Stimulated activated CD4-positive, alpha-beta T cell treated with anti-CD3 and anti-CD28 coated beads, Interleukin-12 subunit alpha, Interleukin-12 subunit beta, amount 100 ng/mL, for 4 hours (primary cell): Measurements from ENCODE around the gene CYTL1.
"Not testable (repeated sequence)": the region's sequence is repeated elsewhere in the genome, so short reads cannot be mapped to it uniquely, and the experiment has no call there.

ENCODE experiments used
- DNase-seq: peaks from one replicate; pipeline ENCODE4 v3.0.0-alpha.2; 2020

Gene CYTL1

DNA sequence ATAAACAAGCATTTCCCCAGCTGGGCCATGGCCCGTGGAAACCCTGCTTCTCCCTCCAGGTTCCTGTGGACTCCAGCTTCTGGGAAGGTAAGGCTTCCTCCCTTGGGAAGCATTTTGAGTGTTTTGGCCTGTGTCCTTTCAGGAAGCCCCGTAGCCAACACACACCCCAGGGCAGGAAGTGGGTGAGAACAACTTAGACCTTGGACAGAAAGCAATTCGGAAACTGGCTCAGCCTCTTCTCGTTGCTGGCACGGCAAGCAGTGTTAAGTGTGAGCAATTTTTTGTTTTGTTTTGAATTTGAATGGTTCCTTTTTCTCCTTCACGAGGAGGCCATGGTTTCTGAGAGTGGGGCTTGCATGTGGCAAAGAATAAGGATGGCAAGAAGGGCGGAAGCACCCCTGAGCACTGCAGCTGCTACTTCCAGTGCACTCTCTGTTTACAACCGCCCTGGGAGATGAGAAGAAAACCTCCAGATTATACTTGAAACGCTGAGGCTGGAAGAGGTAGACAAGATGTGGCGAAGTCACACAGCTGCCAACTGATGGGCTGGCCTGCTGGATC lies 14.1 kb upstream of the CYTL1 start:
- no peak for DNase-seq

DNA sequence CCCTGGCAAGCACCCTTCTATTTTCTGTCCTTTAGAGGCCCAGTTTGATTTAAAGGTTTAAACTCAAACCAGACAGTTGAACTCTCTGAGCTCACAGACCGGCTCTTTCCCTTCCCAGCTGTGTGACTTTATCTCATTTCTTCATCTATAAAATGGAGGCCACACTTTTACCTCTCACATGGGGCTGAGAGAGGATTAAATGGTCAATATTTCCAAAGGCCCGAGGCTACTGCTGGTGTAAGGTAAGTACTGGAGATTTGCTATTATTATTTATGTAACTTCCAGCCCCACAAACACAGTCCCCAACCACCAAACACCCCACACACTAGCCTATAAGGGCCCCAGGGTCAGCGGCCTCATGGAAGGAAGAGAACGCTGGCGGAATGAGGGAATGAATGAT lies 13.6 kb upstream of the CYTL1 start:
- DNase-seq: no peak

DNA sequence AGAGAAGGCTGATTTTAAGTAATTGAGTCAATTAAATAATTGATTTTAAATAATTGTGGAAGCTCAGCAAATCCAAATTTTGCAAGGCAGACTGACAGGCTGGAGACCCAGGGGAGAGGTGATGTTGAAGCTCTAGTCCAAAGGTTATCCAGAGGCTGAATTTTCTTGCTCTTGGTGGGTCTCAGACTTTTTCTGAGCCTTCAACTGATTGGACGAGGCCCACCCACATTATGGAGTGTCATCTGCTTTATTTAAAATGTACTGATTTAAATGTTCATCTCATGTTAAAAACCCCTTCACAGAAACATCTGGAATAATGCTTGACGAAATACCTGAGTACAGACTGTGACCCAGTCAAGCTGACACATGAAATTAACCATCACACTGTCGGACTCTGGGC lies 11.7 kb upstream of the CYTL1 start:
- DNase-seq: no peak

DNA sequence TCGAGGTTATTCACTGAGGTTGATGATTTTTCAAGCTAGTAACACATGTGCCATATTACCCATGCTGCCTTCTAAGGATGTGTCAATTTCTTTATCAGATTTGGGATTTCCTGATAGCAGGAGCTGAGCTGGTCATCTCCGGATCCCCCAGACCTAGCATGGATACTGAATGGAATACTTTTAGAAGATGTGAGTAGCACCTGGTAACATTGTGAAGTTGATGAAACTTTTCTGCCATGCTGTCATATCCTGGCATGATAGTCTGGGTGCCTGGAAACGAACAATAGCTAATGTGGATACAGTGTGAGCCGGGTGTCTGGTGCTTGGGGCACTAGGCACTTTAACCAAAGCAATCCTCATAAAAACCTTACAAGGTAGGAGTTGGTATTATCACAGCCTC lies 11.0 kb upstream of the CYTL1 start:
- no peak for DNase-seq

DNA sequence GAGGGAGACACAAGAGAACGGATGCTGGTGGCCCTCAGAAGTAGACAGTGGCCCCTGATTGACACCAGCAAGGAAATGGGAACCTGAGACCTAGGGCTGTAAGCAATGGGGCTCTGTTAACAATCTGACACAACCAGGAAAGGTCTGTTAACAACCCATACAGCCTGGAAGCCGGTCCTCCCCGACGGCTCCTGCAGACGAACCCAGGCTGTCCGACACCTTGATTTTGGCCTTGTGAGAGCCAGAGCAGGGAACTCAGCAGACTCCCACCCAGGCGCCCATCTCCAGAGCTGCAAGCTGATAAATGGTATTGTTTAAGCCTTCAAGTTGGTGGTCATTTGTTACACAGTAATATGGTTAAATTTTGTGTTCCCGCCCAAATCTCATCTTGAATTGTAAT lies 10.2 kb upstream of the CYTL1 start:
- DNase-seq: no peak

DNA sequence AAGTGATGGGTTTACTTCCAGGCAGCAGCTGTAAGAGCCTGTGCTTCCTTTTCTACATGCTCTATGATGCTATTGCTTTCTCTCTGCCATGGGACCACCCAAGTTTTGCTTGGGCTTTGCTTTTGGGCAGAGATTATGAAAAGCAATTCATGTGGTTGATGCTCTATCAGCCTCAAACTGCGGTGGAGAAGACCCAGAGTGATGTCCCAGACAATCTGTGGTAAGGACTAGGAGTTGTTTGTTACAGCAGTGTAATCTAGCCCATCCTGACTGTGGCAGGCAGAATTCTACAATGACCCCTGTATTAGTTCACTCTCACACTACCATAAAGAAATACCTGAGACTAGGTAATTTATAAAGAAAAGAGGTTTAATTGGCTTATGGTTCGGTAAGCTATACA lies 9.2 kb upstream of the CYTL1 start:
- no peak for DNase-seq

DNA sequence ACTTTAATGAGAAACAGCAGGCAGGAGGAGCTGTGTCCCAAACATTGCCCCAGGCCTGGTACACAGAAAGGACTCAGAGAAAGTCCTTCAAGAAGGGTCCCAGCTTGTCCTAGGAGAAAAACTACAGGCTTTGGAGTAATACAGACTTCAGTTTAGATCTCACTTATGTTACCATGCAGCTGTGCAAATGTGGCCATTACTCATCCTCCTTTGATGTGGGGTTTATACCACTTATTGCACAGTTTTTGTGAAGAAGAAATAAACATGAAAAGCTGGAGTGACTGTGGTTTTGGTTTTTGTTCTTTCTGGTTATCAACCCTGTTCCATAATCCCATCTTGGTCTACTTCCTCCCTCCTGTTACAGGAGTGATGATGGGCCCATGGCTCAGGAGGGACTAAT lies 8.1 kb upstream of the CYTL1 start:
- DNase-seq: no peak

DNA sequence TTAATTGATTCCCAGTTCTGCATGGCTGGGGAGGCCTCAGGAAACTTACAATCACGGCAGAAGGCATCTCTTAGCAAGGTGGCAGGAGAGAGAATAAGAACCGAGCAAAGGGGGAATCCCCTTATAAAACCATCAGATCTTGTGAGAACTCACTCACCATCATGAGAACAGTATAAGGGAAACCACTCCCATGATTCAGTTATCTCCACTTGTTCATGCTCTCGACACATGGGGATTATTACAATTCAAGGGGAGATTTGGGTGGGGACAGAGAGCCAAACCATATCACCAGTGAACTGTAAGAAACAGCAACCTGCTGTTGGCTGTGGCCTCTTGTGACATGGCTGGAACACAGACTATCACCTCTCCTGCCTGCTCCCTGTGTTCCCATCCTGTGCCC lies 7.1 kb upstream of the CYTL1 start:
- DNase-seq: no peak

DNA sequence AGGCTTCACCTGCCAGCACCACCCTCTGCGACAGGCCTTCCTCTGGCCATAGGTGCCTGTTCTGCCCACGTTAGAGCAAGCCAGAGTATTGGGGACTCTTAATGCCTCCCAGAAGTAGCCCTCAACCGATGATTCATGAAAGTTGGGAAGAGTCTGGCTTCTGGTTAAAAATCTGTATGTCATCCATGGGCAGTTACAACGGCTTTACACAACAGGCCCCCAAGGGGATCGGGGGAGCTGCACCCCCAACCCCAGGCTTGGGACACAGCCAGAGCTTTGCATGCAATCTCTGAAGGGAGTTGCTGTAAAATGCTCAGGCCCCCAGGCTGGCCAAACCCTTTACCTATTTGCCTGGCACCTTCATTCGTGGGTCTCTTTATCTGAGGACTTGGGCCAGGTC lies 5.4 kb upstream of the CYTL1 start:
- no peak for DNase-seq

DNA sequence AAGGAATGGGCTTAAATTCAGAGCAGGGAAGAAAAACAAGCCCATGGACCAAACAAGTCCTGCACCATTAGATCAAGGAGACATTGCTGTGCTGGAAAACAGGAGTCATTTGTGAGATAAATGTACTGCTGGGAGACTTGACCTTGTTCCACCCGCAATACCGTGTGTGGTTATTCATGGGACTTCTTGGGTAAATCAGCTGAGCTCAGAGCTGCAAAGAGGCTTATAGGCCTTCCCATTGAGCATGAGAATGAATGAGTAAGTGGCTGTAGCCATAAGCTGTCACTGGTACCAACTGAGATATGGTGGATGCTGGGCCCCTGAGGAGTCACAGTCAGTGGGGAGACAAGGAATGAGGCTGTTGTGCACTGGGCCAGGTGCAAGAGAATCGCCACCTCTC lies 2.3 kb upstream of the CYTL1 start:
- no peak for DNase-seq

DNA sequence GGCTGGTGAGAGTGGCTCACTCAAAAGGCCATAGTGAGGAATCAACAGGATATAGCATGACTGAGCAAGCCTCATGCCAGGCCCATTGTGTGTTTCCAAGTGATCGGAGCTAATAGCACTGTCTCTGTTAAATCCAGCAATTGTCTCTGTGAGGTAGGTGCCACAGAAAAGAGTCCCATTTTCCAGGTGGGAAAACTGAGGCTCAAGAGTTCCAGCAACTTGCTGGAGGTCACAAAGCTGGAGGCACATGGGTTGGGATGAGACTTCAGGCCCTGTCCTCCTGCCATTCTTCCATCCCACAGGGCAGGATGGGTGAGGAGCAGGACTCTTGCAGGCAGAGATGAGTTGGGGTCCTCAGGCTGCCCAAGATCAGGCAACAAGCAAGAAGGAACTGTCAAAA lies 1.1 kb upstream of the CYTL1 start:
- no peak for DNase-seq

DNA sequence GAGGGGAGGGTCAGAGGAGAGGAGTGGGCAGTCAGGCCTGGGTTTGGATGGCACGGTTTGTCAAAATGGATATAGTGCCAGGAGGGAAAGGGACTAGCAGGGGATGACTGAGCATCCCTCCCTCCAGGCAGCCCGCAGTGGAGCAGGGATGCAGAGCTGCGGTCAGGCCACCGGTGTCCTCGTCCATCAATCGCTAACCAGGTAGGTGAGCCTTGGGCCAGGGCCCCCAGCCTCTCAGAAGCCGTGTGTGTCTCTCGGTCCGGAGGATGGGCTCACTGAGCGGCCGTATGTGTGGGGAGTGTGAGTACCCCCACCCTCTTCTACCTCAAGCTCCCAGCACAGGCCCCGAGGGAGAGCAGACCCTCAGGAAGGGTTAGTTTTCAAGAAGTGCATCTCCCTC lies 538 bp upstream of the CYTL1 start:
- no peak for DNase-seq

DNA sequence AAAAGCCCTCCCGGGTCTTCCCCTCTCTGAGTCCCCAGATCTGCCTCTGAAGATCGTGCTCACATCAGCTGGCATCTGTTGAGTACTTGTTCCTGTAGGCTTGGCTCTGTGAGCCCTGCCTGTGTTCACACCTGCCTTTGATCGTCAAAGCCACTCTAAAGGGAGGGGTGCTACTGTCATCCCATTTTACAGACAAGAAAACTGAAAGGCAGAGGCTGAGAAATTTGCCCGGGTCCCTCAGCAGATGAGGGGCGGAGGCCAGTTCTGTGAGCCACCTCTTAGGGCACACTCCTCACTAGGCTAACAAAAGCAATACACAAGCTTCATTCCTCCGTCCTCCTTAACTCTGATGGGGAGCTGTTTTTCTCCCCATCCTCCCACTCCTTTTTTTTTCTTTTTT lies 655 bp downstream of the CYTL1 start:
- DNase-seq: no peak

DNA sequence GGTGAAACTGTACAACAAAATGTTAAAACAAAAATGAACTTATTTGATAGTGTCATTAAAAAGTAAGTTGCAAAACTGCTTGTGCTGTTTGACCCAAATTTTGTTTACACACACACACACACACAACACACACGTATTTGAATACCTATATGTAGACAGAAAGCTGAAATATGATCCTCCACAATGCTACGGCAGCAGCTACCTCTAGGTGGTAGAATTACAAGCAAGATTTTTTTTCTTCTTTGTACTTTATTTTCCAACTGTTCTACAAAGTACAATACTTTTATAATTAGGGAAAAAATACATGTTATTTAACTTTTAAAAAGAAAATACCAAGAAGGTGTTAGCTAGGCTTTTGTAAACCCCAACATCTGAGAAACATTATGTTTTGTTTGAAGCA lies 1.2 kb downstream of the CYTL1 start:
- DNase-seq: no peak

DNA sequence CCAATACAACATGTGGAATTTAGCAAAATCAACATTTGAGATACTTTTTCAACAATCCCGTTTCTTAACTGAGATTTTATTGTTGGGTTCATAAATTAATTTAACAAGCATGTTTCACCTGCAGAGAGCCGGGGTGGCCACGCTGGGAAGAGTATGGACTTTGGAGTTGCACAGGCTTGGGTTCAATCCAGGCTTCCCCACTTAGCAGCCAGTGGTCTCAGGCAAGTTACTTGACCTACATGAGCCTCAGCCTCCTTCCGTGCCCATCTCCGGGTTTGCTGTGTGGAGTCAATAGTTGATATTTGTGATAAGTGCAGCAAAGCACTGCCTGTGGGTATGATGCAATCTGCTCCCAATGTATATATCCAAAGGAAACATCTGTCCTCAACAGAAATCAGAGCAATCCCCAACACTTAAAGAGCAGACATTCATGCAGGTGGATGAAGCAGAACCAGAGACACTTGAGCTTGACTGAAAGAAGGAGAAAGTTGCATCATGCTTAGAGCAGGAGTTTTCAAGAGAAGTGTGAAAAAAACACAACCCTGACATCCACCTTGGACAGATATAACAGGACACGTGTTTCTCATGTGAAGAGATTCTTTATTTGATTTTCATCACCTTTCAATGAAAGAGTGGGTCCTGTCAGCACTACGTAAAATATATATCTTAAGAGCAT lies 5.1 kb downstream of the CYTL1 start:
- no peak for DNase-seq

DNA sequence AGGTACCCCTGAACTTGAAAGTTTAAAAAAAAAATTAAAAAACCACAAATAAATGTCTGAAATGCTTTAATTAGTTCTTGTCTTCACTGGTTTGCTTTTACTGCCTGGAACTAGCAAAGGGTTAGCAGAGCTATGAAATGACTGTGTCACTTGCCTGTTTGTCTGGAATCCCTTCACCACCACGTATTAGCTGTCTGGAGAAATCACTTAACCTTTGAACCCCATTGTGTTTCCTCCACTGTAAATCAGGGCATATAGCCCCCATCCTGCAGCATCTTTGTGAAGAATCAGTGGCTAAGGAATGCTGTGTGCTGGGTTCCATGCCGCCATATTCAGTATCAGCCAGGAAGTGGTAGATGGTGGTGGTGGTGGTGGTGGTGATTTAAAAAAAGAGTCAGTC lies 6.3 kb downstream of the CYTL1 start:
- DNase-seq: no peak

DNA sequence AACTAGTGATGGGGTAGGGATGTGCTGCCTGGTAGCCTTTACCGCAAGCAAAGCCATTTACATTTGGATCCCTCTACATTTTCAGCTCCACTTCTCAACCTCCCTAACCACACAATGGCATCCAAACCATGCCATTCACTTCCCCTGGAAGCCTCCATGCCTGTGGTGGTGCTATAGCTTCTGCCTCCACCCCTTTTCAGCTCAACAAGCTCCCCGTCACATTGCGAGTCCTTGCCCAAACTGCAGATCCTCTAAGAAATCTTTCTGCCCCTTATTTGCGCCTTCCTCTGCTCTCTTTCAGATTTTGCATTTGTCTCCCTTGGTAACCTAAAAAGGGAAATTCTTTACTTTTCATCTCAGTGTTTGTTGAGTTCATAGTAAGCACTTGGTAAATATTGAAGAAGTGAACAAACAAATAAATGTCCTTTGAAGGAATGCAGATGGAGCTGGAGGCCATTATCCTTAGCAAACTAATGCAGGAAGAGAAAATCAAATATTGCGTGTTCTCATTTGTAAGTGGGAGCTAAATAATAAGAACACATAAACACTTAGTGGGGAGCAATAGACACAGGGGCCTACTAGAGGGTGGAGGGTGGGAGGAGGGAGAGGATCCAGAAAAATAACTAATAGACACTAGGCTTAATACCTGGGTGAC lies 6.9 kb downstream of the CYTL1 start:
- no peak for DNase-seq

DNA sequence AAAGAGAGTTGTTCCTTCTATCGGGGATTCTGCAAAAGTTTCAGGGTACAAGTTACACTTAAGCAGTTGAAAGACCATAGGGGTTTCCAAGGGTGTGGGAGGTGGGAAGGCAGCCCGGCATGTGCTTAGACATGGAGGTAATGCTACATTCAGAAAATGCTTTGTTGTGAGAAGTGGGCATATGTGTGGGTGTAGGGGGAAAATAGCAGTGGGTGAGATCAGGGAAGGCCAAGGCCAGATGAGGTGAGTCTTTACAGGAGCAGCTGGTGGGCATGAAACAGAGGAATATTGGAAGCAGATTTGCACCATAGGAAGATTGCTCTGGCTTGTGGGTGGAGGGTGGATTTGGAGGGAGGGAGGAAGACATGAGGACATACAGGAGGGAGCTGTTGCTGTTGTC lies 8.3 kb downstream of the CYTL1 start:
- no peak for DNase-seq

DNA sequence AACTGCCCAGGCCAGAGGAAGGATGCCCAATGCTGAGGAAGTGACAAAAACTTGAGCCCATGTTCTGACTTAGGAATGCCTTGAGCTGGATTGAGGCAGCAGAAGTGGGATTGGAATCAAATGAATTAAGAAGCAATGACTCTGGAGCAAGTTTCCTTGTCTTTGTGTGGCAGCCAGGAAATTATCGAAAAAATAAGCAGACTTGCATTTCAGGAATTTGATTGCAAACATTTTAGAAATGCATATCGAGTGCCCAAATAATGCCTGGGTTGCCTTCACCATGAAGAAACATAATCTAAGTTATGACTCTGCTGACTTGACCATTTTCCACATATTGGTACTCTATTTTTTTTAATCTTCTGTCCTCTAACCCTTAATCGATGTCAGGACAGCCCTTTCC lies 9.5 kb downstream of the CYTL1 start:
- DNase-seq: no peak

DNA sequence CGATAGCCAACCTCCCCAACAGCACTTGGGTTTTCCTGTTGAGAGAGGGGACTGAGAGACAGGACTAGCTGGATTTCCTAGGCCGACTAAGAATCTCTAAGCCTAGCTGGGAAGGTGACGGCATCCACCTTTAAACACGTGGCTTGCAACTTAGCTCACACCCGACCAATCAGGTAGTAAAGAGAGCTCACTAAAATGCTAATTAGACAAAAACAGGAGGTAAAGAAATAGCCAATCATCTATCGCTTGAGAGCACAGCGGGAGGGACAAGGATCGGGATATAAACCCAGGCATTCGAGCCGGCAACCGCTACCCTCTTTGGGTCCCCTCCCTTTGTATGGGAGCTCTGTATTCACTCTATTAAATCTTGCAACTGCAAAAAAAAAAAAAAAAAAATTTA lies 12.3 kb downstream of the CYTL1 start:
- DNase-seq: not testable (repeated sequence)

DNA sequence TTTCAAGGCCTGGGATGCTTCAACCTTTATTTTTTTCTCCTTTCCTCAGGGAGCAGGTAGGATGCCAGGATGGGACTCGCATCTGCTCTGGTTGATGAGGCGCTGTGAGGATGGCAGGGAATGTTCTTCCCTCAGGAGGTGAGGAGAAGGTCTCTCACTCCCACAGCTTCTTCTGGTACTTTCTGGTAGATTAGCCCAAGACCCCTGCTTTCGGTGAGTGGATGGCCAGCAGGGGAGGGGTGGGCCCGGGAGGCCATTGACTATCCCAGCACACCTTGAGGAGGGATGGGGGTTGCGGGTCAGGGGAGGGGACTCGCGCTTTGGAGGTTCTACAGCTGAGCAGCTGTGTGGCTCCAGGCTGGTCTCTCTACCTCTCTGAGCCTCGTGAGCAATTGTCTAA lies 14.8 kb downstream of the CYTL1 start:
- DNase-seq: no peak

DNA sequence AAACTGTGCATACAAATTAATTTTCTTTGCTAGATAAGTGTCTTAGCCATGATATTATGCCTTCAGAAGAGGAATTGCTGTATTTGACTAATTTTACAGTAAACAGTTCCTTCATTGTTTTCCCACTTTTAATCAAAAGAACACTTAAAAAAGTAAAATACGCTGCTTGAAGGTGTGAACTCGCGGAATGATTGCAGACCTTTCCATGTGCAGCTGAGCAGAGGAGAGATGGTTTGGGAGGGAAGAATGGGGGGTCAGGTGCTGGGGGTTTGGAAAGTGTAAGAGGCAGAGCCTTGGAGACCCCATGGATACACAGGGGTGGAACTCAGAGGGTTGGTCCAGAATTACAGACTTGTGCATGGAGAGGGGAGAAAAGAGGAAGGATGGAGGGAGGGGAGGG lies 15.3 kb downstream of the CYTL1 start:
- no peak for DNase-seq

DNA sequence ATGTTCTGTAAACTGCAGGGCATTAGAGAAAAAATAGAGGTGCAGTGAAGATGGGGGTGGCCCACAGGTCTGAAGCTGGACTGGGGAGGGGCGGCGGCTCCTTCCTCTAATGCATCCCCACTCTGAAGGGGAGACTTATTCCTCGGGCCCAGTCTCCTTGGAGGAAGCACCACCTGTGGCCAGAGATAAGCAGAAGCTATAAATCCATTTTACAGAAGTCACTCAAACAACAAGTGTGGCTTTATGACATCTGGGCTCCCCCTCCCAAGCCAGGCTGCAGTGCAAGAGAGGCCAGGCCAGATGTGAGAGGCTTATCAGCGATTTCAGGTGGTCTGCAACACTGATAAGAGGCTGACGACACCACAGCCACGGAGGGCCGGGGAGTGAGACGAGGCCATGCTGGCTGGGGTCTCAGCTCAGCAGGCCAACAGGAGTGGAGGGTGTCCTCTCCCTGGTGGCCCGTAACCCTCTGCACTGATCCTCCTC lies 15.8 kb downstream of the CYTL1 start:
- no peak for DNase-seq

DNA sequence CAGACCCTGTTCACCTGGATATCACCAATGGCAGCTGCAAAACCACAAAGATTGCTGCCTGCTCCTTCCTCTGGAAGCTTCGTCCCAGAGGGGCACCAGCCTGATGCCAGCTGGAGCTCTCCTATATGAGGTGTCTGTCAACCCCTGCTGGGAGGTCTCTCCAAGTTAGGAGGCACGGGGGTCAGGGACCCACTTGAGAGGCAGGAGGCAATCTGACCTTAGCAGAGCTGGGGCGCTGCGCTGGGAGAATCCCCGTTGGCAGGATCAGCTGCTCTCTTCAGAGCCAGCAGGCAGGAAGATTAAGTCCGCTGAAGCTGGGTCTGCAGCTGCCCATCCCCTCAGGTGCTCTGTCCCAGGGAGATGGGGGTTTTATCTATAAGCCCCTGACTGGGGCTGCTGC lies 17.6 kb downstream of the CYTL1 start:
- not testable (repeated sequence) for DNase-seq

DNA sequence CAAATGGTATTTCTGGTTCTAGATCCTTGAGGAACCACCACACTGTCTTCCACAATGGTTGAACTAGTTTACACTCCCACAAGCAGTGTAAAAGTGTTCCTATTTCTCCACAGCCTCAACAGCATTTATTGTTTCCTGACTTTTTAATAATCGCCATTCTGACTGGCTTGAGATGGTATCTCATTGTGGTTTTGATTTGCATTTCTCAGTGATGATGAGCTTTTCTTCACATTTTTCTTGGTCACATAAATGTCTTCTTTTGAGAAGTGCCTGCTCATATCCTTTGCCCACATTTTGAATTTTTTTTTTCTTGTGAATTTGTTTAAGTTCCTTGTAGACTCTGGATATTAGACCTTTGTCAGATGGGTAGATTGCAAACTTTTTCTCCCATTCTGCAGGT lies 22.3 kb downstream of the CYTL1 start:
- DNase-seq: not testable (repeated sequence)
